SK-N-MC (cell line): ENCODE results near the gene NOX5.

Experiments used
- EZH2 ChIP-seq: fragments of 200-600 bp; sonication (generic); IDR thresholded peaks from one replicate; pipeline ENCODE4 v1.6.1; 2017; ENCODE audit warnings: antibody characterized with exemption
- POLR2AphosphoS5 ChIP-seq: IDR thresholded peaks from 2 replicates; pipeline ENCODE4 v1.6.1; 2012; ENCODE audit warnings: mild to moderate bottlenecking, low read depth, low read length, borderline replicate concordance

DNA sequence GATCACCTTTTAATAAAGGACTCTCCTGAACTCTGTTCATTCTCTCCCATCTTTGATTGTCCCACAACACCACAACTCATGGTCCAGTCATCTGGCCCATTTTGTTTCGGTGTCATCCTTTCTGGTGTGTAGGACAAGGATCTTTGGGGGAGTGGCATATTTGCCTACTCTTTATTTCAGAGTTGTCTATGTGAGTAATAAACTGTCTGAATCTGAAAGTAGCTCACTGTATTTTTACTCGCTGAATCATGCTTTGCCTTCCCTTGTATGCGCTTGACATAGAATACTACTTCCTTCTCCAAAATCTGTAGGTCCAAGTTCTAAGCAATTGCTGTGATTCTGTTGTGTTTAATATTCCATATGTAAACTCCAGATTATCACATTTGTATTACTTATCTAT, 29.9 kb upstream of the NOX5 start:
- TF ChIP-seq POLR2AphosphoS5 (no peak), EZH2 (no peak)
